Measurements from ENCODE around the gene CRISP1. TPM values are rescaled to one million over a fixed set of nuclear protein-coding genes. Genes with fewer than 3 reads are reported as not detected.

The CRISP1 gene
- total and polyA plus RNA-seq, 2 of the 8 experiments (the other 6 are each of a cell fraction or from before 2014, with no cell fraction given) = not detected

DNA sequence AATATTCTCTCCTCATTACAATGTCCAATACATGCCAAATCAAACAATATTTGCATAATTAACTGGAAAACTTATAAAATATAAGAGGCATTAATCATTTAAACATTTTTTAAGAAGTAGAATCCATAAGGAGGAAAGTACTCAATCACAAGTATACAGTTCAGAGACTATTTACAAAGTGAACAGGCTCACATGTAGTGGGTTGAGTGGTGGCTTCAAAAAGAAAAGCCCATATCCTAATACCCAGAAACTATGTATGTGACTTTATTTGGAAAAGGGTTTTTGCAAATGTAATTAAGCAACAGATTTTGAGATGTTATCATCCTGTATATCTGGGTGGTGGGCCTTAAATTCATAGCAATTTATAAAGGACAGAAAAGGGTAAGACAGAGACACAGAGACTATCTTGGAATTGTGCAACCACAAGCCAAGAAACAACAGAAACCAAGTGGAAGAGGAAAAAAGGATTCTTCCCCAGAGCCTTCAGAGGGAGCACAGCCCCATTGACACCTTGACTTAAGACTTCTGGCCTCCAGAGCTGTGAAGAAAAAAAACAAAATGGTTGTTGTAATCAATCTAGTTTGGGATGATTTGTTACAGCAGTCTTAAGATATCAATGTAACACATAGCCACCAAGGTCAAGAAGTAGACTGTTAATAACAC lies 32.7 kb upstream of the CRISP1 start:
- Histone ChIP-seq H3K4me3 (ENCODE audit: extremely low read depth in 1 of 4, insufficient read depth in 2 of 4, low read depth in 3 of 4, low read length in 4 of 4) (no peak overlapping the region), H4K20me1 (replicated peaks in 1 of 2; ENCODE audit: control insufficient read depth in 1 of 2, insufficient read depth in 2 of 2, low read length in 2 of 2) (no peaks in the 10 kb centered on the region)
- TF ChIP-seq NRF1 (IDR thresholded peaks at IDR 0.05; ENCODE audit: low read depth, low read length) (no peak), BCL11A (IDR thresholded peaks at IDR 0.05; ENCODE audit: low read depth in 2 of 2, low read length in 2 of 2) (no peak), SIX5 (IDR thresholded peaks at IDR 0.05; ENCODE audit: low read depth, low read length) (no peak), SAP30 (IDR thresholded peaks at IDR 0.05; ENCODE audit: insufficient read depth, insufficient replicate concordance, low read length) (no peak), EP300 (IDR thresholded peaks at IDR 0.05; ENCODE audit: borderline replicate concordance in 1 of 2, low read depth in 2 of 2, low read length in 2 of 2) (no peak), CREB1 (IDR thresholded peaks at IDR 0.05) (no peak), CEBPB (IDR thresholded peaks at IDR 0.05; ENCODE audit: low read depth, low read length) (no peak; the same call in 1 of the 2 replicates), EZH2 (IDR thresholded peaks at IDR 0.05; ENCODE audit: low read depth, low read length, severe bottlenecking) (no peak), SRF (IDR thresholded peaks at IDR 0.05; ENCODE audit: low read depth, low read length) (no peak), ATF3 (IDR thresholded peaks at IDR 0.05; ENCODE audit: insufficient read depth, low read depth, low read length) (no peak), HDAC2 (IDR thresholded peaks at IDR 0.05; ENCODE audit: borderline replicate concordance in 1 of 2, low read depth in 2 of 2, low read length in 2 of 2) (no peak), JUND (IDR thresholded peaks at IDR 0.05; ENCODE audit: low read length) (no peak), CTBP2 (IDR thresholded peaks at IDR 0.05; ENCODE audit: borderline replicate concordance, insufficient read depth, insufficient read length, low read length) (no peak), CBX5 (IDR thresholded peaks at IDR 0.05; ENCODE audit: low read depth, low read length) (no peak)

More for the DNA sequence above, 32.7 kb upstream of the CRISP1 start:
- POLR2A ChIA-PET (ENCODE audit: partially characterized antibody) = no interaction called here
- no peak overlapping the region for H3K56ac ChIP-seq (replicated peaks; ENCODE audit: insufficient read length, low read depth, low read length)
- no peak overlapping the region for H2AFZ ChIP-seq (ENCODE audit: low read length)
- no peak overlapping the region for H3K4ac ChIP-seq (replicated peaks; ENCODE audit: insufficient read length, low read depth, low read length)
- no peak overlapping the region for H4K91ac ChIP-seq (replicated peaks; ENCODE audit: insufficient read length, low read length)
- no peaks in the 10 kb centered on the region for H3K27me3 ChIP-seq (replicated peaks in 1 of 4; ENCODE audit: control insufficient read depth in 3 of 4, extremely low read depth in 1 of 4, insufficient read depth in 3 of 4, low read length in 3 of 4)
- no peak overlapping the region for H3K4me2 ChIP-seq (ENCODE audit: insufficient read depth in 1 of 2, low read depth in 2 of 2, low read length in 2 of 2)
- H4K8ac ChIP-seq (ENCODE audit: extremely low read depth, insufficient read depth, low read length) = no peak overlapping the region
- no peak overlapping the region for H3K9ac ChIP-seq (replicated peaks in 1 of 4; ENCODE audit: extremely low read depth in 1 of 4, low read depth in 3 of 4, low read length in 3 of 4)
- H3K27ac ChIP-seq (ENCODE audit: low read depth, low read length) = no peak overlapping the region
- H3K14ac ChIP-seq (ENCODE audit: insufficient read length) = no peak overlapping the region
- no peak overlapping the region for H2BK120ac ChIP-seq (replicated peaks; ENCODE audit: low read depth, low read length)
- H2BK20ac ChIP-seq (ENCODE audit: low read length) = no peak overlapping the region
- H3K9me3 ChIP-seq (ENCODE audit: insufficient read depth in 2 of 2, low read depth in 1 of 2, low read length in 1 of 2) = no peaks in the 10 kb centered on the region
- H3K18ac ChIP-seq (ENCODE audit: extremely low read depth, low read length) = no peak overlapping the region
- CTCF ChIA-PET (ENCODE audit: partially characterized antibody) = no interaction called here
- H3K79me2 ChIP-seq (ENCODE audit: control insufficient read depth in 1 of 2, insufficient read depth in 2 of 2, low read length in 2 of 2) = no peaks in the 10 kb centered on the region
- H2BK12ac ChIP-seq (ENCODE audit: low read depth, low read length) = no peak overlapping the region
- H3K23ac ChIP-seq (ENCODE audit: insufficient read length) = no peak overlapping the region
- FAIRE-seq (no peak), DNase-seq (ENCODE audit: low read depth in 1 of 2, low spot score in 2 of 2) (no peak)
- no peaks in the 10 kb centered on the region for H3K23me2 ChIP-seq (ENCODE audit: low read depth, low read length)
- no peaks in the 10 kb centered on the region for H3K79me1 ChIP-seq (ENCODE audit: low read depth, low read length)
- no peak overlapping the region for H4K5ac ChIP-seq (ENCODE audit: insufficient read length, low read depth, low read length)
- H3K4me1 ChIP-seq (replicated peaks in 1 of 4; ENCODE audit: control insufficient read depth in 3 of 4, insufficient read depth in 4 of 4, low read length in 3 of 4) = no peaks in the 10 kb centered on the region; a peak in 1 of 7 replicates
- H2BK15ac ChIP-seq (ENCODE audit: low read length) = no peak overlapping the region
- no peaks in the 10 kb centered on the region for H3K36me3 ChIP-seq (ENCODE audit: control insufficient read depth in 2 of 4, insufficient read depth in 4 of 4, low read length in 3 of 4)
- no peak overlapping the region for H2AK5ac ChIP-seq (ENCODE audit: low read depth, low read length)
- no peak overlapping the region for H2BK5ac ChIP-seq (ENCODE audit: low read depth, low read length)

Data from H1 (cell line).